ENCODE results near the gene PDZRN4. TPM values are rescaled to one million over a fixed set of nuclear protein-coding genes. Genes with fewer than 3 reads are reported as not detected.

Gene PDZRN4
- total and polyA plus RNA-seq, 2 of the 4 experiments (the other 2 are of a cell fraction) = not detected

DNA sequence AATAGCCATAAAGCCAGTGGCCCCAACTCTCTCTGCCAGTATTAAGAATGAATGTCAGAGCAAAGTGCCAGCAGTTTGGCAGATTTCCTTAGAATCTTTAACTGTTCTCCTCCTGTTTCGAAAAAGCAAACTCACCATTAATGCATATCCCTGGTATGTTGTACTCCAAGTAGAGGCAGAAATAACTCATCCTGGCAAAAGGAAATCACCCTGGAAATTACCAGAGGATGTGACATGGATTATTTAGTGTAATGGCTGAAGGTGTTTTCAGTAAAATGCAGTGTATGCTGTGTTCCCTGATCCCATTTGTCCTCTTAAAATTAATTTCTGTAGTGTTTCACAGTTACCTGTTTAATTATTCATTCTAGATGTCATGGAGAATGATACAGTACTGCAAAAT, 105.3 kb downstream of the PDZRN4 start:
- H2BK15ac ChIP-seq (ENCODE audit: low read depth, low read length) = no peak overlapping the region
- CTCF ChIA-PET = no interaction called here
- dilution Hi-C loops (cut with HindIII; ENCODE audit: low sequenced_read_pairs, unreplicated experiment) = no loop called here

More for the DNA sequence above, 105.3 kb downstream of the PDZRN4 start:
- intact Hi-C loops (cut with micrococcal nuclease) = no loop called here
- no peak overlapping the region for H2BK20ac ChIP-seq (ENCODE audit: low read depth, low read length)
- in situ Hi-C loops (cut with MboI; ENCODE audit: low sequenced_read_pairs) = no loop called here
- no peak overlapping the region for H3K27ac ChIP-seq (ENCODE audit: insufficient read depth, low read length)
- ATAC-seq (ENCODE audit: low read depth) (no peak), DNase-seq (no peak)
- H3K56ac ChIP-seq (ENCODE audit: extremely low read depth, insufficient read depth, low read length) = no peak overlapping the region
- no peaks in the 10 kb centered on the region for H3K27me3 ChIP-seq (ENCODE audit: control insufficient read depth, insufficient read depth, low read length)
- no peaks in the 10 kb centered on the region for H4K20me1 ChIP-seq (ENCODE audit: insufficient read depth, low read length)
- H3K4me2 ChIP-seq (ENCODE audit: low read depth, low read length) = no peak overlapping the region
- no peak overlapping the region for H3K4ac ChIP-seq (ENCODE audit: low read depth, low read length)
- H3K18ac ChIP-seq (ENCODE audit: low read depth, low read length) = no peak overlapping the region
- no peak overlapping the region for H4K5ac ChIP-seq (ENCODE audit: low read depth, low read length)
- H4K91ac ChIP-seq (ENCODE audit: insufficient read depth, low read depth, low read length) = no peak overlapping the region
- BruUV-seq (replicated peaks) = no TSS peak
- no peak overlapping the region for H2AK5ac ChIP-seq (ENCODE audit: low read depth, low read length)
- no peak overlapping the region for H2AK9ac ChIP-seq (replicated peaks; ENCODE audit: low read depth, low read length, poor library complexity)
- no peak overlapping the region for H3K4me3 ChIP-seq (ENCODE audit: insufficient read depth, low read depth, low read length)
- H3K23ac ChIP-seq (ENCODE audit: low read depth, low read length) = no peak overlapping the region
- no peaks in the 10 kb centered on the region for H3K4me1 ChIP-seq (ENCODE audit: control insufficient read depth, insufficient read depth, low read length)
- no peak overlapping the region for H3K14ac ChIP-seq (replicated peaks; ENCODE audit: low read depth, low read length)
- no peak overlapping the region for H2AFZ ChIP-seq (replicated peaks; ENCODE audit: low read length, poor library complexity)
- no peak overlapping the region for H2BK5ac ChIP-seq (ENCODE audit: low read depth, low read length, poor library complexity, severe bottlenecking)
- TF ChIP-seq POLR2A (IDR thresholded peaks at IDR 0.05; ENCODE audit: low read depth, low read length) = no peak
- TF ChIP-seq, protein P1, sequence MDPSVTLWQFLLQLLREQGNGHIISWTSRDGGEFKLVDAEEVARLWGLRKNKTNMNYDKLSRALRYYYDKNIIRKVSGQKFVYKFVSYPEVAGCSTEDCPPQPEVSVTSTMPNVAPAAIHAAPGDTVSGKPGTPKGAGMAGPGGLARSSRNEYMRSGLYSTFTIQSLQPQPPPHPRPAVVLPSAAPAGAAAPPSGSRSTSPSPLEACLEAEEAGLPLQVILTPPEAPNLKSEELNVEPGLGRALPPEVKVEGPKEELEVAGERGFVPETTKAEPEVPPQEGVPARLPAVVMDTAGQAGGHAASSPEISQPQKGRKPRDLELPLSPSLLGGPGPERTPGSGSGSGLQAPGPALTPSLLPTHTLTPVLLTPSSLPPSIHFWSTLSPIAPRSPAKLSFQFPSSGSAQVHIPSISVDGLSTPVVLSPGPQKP (IDR thresholded peaks at IDR 0.05; ENCODE audit: borderline replicate concordance, low read depth, low read length) = no peak
- no peaks in the 10 kb centered on the region for H3K36me3 ChIP-seq (ENCODE audit: control insufficient read depth, insufficient read depth, low read length)
- H2BK120ac ChIP-seq (ENCODE audit: low read depth, low read length) = no peak overlapping the region
- no peaks in the 10 kb centered on the region for H3K9me1 ChIP-seq (ENCODE audit: insufficient read depth, low read length)
- no peaks in the 10 kb centered on the region for H3K79me1 ChIP-seq (ENCODE audit: low read depth in 1 of 2, low read length in 2 of 2)
- no peak overlapping the region for H3K9ac ChIP-seq (ENCODE audit: low read depth, low read length)
- no CpG with 5 or more reads among the region's 1 CpG for WGBS, 2 experiments (ENCODE audit: extremely low coverage in 2 of 2, insufficient read length in 1 of 2)
- no peak overlapping the region for H4K8ac ChIP-seq (ENCODE audit: low read depth in 2 of 2, low read length in 2 of 2)
- no peaks in the 10 kb centered on the region for H3K9me3 ChIP-seq (ENCODE audit: control insufficient read depth, insufficient read depth, low read length)
- POLR2A ChIA-PET (ENCODE audit: unreplicated experiment) = no interaction called here

Data from IMR-90 (cell line).